Right lobe of liver (tissue), 6 donors: ENCODE measurements around the gene RPS21. TPM values are rescaled to one million over a fixed set of nuclear protein-coding genes. Genes with fewer than 3 reads are reported as not detected.

Experiments used
- ATAC-seq, 4 donors: fragments of 200-7000 bp; cut with Tn5 transposase; one replicate each; pipeline ENCODE4 v1.9.1; 2020; ENCODE audit warnings: mild to moderate bottlenecking in 4 of 4, moderate library complexity in 4 of 4
- DNase-seq, 3 donors: peaks; one replicate each; pipeline ENCODE4 v3.0.0-alpha.2; 2020
- H3K27ac ChIP-seq, 3 donors: fragments of 200-600 bp; one replicate each; pipeline ENCODE4 v1.8.0; 2022
- H3K27me3 ChIP-seq, 2 donors: fragments of 200-600 bp; one replicate each; pipeline ENCODE4 v1.8.0; 2022
- H3K36me3 ChIP-seq, 4 donors: fragments of 200-600 bp; sonication (generic) in 1 of 4; one replicate each; pipeline versions ENCODE4 v1.5.1 to v1.8.0; 2017 to 2022; ENCODE audit warnings: control low read depth in 1 of 4
- H3K4me1 ChIP-seq, 4 donors: fragments of 200-600 bp; sonication (generic) in 1 of 4; one replicate each; pipeline versions ENCODE4 v1.5.1 to v1.8.0; 2017 to 2022; ENCODE audit warnings: control low read depth in 1 of 4
- H3K4me3 ChIP-seq, 3 donors: fragments of 200-600 bp; one replicate each; pipeline ENCODE4 v1.8.0; 2022
- H3K9me3 ChIP-seq, 4 donors: fragments of 200-600 bp; sonication (generic) in 1 of 4; one replicate each; pipeline versions ENCODE4 v1.5.1 to v1.8.0; 2017 to 2022; ENCODE audit warnings: control low read depth in 1 of 4
- POLR2A ChIP-seq: fragments of 450-650 bp; IDR thresholded peaks from one replicate; pipeline ENCODE4 v1.6.1; 2017; ENCODE audit warnings: antibody characterized with exemption, mild to moderate bottlenecking
- WGBS: methylation state at CpG from one replicate; pipeline ENCODE4 v1.1.6; 2018; ENCODE audit warnings: low coverage, low lambda C conversion rate; ENCODE audit not compliant: insufficient coverage; ENCODE audit errors: missing lambda C conversion rate; 5-methylcytosine and 5-hydroxymethylcytosine counted together
- intact Hi-C, 2 donors: fragments of 100-400 bp; cut with DNase I; formaldehyde crosslinking; loops; one replicate each; pipeline versions ENCODE4 v1.11.2 to v1.14.1; 2022
- total RNA-seq, 6 experiments: library from RNA; depleted of rRNA in 2 of 6; stranded (reverse); fragments of >200 nt in 2 of 6; fragmentation: NEBNext Ultra II Directional in 3 of 6; extraction: Animal tissue kit (Norgen Biotek cat#: 25700) in 3 of 6; gene quantifications; one replicate each; pipeline versions ENCODE4 v1.1.0 to v1.2.4, GENCODE V29; 2016 to 2023
- TF ChIP-seq, protein P1 (sequence below), 4 donors: fragments of 200-600 bp in 3 of 4; fragments of 450-650 bp in 1 of 4; IDR thresholded peaks; one replicate each; pipeline versions ENCODE4 v1.5.1 to v1.8.0; 2016 to 2022; ENCODE audit warnings: antibody characterized with exemption in 4 of 4, mild to moderate bottlenecking in 2 of 4
- donor health status: DM: no; HTN: yes; CAD: no.
- donor health status: DM: no; HTN: no; CAD: no.
- donor health status: DM: no; HTN: no; CAD: no.
- donor health status: DM: no; HTN: yes; CAD: no.
- donor health status: DM: no; HTN: yes; CAD: no.

The RPS21 gene
- total RNA-seq, 6 experiments from 2014 or later, result 339 to 696 (median 413) TPM

DNA sequence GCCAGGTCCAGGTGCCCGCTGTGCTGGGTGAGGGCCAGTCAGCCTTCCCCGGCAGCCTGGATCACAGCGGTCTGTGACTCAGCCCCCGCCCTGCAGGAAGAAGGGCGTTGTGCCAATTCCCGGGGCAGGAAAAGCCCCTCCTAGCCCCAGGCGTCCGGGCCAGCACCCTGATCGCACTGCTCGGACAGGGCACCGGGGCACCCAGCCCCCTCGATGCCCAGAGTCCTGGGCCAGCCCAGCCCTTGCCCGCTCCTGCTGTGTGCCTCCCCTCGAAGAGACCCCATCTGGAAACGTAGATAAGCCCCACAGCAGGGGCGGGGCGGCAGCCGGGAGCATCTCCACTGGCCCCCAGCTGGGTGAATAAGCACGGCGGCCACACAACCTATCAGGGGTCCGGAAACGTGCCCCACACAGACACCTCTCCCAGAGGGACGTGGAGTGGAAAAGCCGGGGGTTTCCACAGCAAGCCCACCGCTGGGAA is 29.7 kb upstream of the RPS21 start:
- H3K4me3 ChIP-seq, result no peak overlapping the region
- peak overlapping the region in 2 of 3 donors; percentile 63 to 66 for H3K27ac ChIP-seq
- H3K36me3 ChIP-seq, result no peaks in the 10 kb centered on the region
- H3K4me1 ChIP-seq, result peaks cover 0 to 62% (median 35%) of the 10 kb centered on the region in 4 donors
- 23% methylated on average over 10 of the region's 25 CpGs for WGBS
- no peaks in the 10 kb centered on the region for H3K27me3 ChIP-seq
- TF ChIP-seq, protein P1, sequence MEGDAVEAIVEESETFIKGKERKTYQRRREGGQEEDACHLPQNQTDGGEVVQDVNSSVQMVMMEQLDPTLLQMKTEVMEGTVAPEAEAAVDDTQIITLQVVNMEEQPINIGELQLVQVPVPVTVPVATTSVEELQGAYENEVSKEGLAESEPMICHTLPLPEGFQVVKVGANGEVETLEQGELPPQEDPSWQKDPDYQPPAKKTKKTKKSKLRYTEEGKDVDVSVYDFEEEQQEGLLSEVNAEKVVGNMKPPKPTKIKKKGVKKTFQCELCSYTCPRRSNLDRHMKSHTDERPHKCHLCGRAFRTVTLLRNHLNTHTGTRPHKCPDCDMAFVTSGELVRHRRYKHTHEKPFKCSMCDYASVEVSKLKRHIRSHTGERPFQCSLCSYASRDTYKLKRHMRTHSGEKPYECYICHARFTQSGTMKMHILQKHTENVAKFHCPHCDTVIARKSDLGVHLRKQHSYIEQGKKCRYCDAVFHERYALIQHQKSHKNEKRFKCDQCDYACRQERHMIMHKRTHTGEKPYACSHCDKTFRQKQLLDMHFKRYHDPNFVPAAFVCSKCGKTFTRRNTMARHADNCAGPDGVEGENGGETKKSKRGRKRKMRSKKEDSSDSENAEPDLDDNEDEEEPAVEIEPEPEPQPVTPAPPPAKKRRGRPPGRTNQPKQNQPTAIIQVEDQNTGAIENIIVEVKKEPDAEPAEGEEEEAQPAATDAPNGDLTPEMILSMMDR (IDR thresholded peaks at IDR 0.05), result no peak
- TF ChIP-seq POLR2A, result no peak
- intact Hi-C loops, result loop anchor here in 1 of 2 donors (10.0 kb wide), 1 partner anchor 52 kb away; the partner anchor contains the start of gene ADRM1
- DNase-seq, result peak; percentile 44 to 78 (median 76)
- ATAC-seq, result peak in 3 of 4 donors; percentile 0 to 24 (median 2)
- no peaks in the 10 kb centered on the region for H3K9me3 ChIP-seq

DNA sequence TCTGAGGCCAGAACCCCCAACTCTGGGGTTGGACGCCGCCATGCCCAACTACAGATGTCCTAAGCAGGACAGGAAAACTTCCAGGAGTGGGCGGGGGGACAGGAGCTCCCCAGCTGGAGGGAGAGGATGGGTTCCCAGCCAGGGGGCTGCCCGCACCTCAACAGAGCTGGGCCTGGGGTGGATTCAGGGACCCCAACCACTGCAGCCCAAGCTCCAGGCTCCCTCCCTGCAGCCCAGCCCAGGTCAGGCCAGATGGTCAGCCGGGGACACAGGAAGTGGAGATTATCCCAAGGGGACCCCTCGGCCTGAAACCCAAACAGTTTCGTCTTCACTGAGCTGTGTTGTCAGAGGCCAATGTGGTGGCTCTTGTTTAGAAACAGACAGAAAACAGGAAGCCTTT is 29.2 kb upstream of the RPS21 start:
- H3K36me3 ChIP-seq, result no peaks in the 10 kb centered on the region
- no peak overlapping the region for H3K4me3 ChIP-seq
- WGBS, result no CpG with 5 or more reads among the region's 7 CpGs
- H3K9me3 ChIP-seq, result no peaks in the 10 kb centered on the region
- H3K4me1 ChIP-seq, result peaks cover 0 to 61% (median 36%) of the 10 kb centered on the region in 4 donors
- H3K27ac ChIP-seq, result peak overlapping the region; percentile 6 to 66 (median 47)
- TF ChIP-seq POLR2A, result no peak
- TF ChIP-seq, protein P1 (IDR thresholded peaks at IDR 0.05), result no peak
- no peaks in the 10 kb centered on the region for H3K27me3 ChIP-seq
- intact Hi-C loops, result loop anchor here in 1 of 2 donors (10.0 kb wide), 1 partner anchor 53 kb away; the partner anchor contains the start of gene ADRM1
- DNase-seq (peak in 1 of 3 donors; percentile 20), ATAC-seq (no peak)

DNA sequence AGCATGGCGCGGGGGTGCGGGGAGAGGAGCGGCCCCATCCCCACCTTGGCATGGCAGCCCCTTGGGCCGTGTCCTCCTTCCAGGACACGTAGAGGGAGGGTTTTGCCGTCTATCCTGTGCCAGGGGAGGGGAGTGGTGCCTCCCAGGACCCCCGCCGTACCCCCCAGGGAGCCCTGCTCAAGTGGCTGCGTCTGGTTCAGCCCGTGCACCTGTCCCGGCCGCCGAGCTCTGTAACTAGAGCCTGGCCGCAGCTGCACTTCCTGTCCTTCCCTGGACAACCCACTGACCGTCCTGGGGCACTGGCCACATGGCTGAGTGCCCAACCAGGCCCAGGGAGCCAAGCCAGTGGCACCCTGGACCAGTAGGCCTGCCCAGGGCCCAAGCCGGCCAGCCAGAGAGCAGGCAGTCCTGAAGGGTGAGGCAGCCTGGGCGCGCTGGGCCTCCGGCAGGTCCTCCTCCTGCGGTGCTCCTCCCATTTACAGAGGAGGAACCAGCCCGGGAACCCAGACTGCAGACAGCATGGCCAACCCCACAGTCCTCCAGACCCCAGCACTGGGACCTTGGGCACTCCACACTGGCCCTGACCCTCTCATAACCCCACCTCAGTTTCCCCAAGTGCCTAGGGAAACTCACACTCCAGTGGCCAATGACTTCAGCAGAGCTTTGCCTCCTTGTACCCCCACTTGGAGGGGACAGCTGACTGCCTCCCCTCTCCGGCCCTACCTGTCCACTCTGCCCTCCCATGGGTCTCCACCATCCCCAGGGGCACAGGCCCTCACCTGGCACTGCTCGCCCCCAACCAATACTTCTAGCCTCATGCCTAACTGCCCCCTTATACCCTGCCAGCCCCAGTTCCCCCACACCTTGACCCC is 28.5 kb upstream of the RPS21 start:
- H3K27me3 ChIP-seq, result no peaks in the 10 kb centered on the region
- H3K9me3 ChIP-seq, result no peaks in the 10 kb centered on the region
- no peaks in the 10 kb centered on the region for H3K36me3 ChIP-seq
- peak overlapping the region; percentile 6 to 66 (median 47) for H3K27ac ChIP-seq
- H3K4me1 ChIP-seq, result peaks cover 0 to 65% (median 32%) of the 10 kb centered on the region in 4 donors
- intact Hi-C loops, result loop anchor here in 1 of 2 donors (10.0 kb wide), 1 partner anchor 54 kb away; the partner anchor contains the start of gene ADRM1
- 82% methylated on average over 2 of the region's 24 CpGs for WGBS
- ATAC-seq (peak; percentile 78 to 90 (median 81)), DNase-seq (peak; percentile 90 to 96 (median 95))
- peak; percentile 59 for TF ChIP-seq POLR2A
- TF ChIP-seq, protein P1 (IDR thresholded peaks at IDR 0.05), result no peak
- H3K4me3 ChIP-seq, result no peak overlapping the region

DNA sequence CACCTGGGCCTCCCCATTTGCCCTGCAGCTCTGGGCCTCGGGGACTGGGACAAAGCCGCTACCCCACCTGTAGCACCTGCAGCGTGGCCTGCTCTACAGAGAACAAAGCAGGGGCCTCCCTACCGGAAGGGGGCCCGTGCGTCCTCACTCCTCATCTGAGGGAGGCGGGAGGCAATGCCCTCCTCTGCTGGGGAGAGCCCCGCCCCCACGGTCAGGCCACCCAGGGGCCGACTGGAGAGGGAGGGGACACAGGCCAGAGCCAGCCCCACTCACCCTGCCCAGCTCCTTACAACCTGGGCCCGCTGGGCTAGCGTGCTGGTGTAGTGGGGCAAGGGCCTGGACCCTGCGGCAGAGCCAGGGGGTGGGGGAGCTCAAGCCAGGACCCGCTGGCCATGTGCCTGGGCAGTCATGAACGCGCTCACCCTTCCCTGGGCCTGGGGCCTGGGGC is 27.8 kb upstream of the RPS21 start:
- no CpG with 5 or more reads among the region's 16 CpGs for WGBS
- Histone ChIP-seq H3K27ac (peak overlapping the region; percentile 47 to 66 (median 65)), H3K4me1 (peaks cover 0 to 65% (median 30%) of the 10 kb centered on the region in 4 donors), H3K9me3 (no peaks in the 10 kb centered on the region), H3K36me3 (no peaks in the 10 kb centered on the region), H3K27me3 (no peaks in the 10 kb centered on the region), H3K4me3 (no peak overlapping the region)
- DNase-seq, result peak in 2 of 3 donors; percentile 27 to 52
- ATAC-seq, result no peak
- intact Hi-C loops, result loop anchor here in 1 of 2 donors (10.0 kb wide), 1 partner anchor 54 kb away; the partner anchor contains the start of gene ADRM1
- TF ChIP-seq, protein P1 (IDR thresholded peaks at IDR 0.05), result no peak
- TF ChIP-seq POLR2A, result no peak
